ENCODE results near the gene CD200R1. TPM values are rescaled to one million over a fixed set of nuclear protein-coding genes. Genes with fewer than 3 reads are reported as not detected.

The CD200R1 gene
- total and polyA plus RNA-seq, 2 of the 8 experiments (the other 6 are each of a cell fraction or from before 2014, with no cell fraction given), result 0.02 TPM; not detected in 1

- ChIA-PET POLR2A (ENCODE audit: partially characterized antibody) (interaction anchor here (0.6 to 2.4 kb wide), 4 partner anchors 9 to 259 kb away, joined by 3 to 18 read pairs (median 6); partner anchors contain the start of gene GTPBP8), CTCF (ENCODE audit: partially characterized antibody) (interaction anchor here (0.8 to 1.3 kb wide), 2 partner anchors 8 to 266 kb away, joined by 3 read pairs; no protein-coding TSS in a partner anchor)
- H3K79me1 ChIP-seq (ENCODE audit: low read depth, low read length), result no peaks in the 10 kb centered on the region; the same call in 1 of the 2 replicates
- H4K5ac ChIP-seq (ENCODE audit: insufficient read length, low read depth, low read length), result no peak overlapping the region
- H2BK12ac ChIP-seq (ENCODE audit: low read depth, low read length), result no peak overlapping the region
- no peak overlapping the region for H2BK120ac ChIP-seq (replicated peaks; ENCODE audit: low read depth, low read length)
- H3K27ac ChIP-seq (ENCODE audit: low read depth, low read length), result no peak overlapping the region
- no peak overlapping the region for H4K8ac ChIP-seq (ENCODE audit: extremely low read depth, insufficient read depth, low read length)
- DNase-seq (ENCODE audit: low read depth in 1 of 2, low spot score in 2 of 2) (no peak), FAIRE-seq (no peak)
- no peak overlapping the region for H2BK5ac ChIP-seq (ENCODE audit: low read depth, low read length)
- H3K36me3 ChIP-seq (ENCODE audit: control insufficient read depth in 2 of 4, insufficient read depth in 4 of 4, low read length in 3 of 4), result peaks cover 7 to 56% (median 29%) of the 10 kb centered on the region in 4 experiments
- no peaks in the 10 kb centered on the region for H3K27me3 ChIP-seq (replicated peaks in 1 of 4; ENCODE audit: control insufficient read depth in 3 of 4, extremely low read depth in 1 of 4, insufficient read depth in 3 of 4, low read length in 3 of 4)
- 90% methylated on average over 4 of the region's 4 CpGs; no CpG with 5 or more reads in 1 of the 2 experiments for WGBS, 2 experiments (ENCODE audit: extremely low coverage in 1 of 2, insufficient coverage in 1 of 2, insufficient read length in 1 of 2, insufficient replicate concordance in 2 of 2, low coverage in 1 of 2, low lambda C conversion rate in 2 of 2, missing lambda C conversion rate in 1 of 2)
- H3K4me3 ChIP-seq (ENCODE audit: extremely low read depth in 1 of 4, insufficient read depth in 2 of 4, low read depth in 3 of 4, low read length in 4 of 4), result no peak overlapping the region
- no peak overlapping the region for H4K91ac ChIP-seq (replicated peaks; ENCODE audit: insufficient read length, low read length)
- H3K14ac ChIP-seq (ENCODE audit: insufficient read length), result no peak overlapping the region
- H3K23ac ChIP-seq (ENCODE audit: insufficient read length), result no peak overlapping the region
- no peak overlapping the region for H3K4ac ChIP-seq (replicated peaks; ENCODE audit: insufficient read length, low read depth, low read length)
- H3K9me3 ChIP-seq (ENCODE audit: insufficient read depth in 2 of 2, low read depth in 1 of 2, low read length in 1 of 2), result no peaks in the 10 kb centered on the region
- no peaks in the 10 kb centered on the region for H3K23me2 ChIP-seq (ENCODE audit: low read depth, low read length)
- H3K4me2 ChIP-seq (ENCODE audit: insufficient read depth in 1 of 2, low read depth in 2 of 2, low read length in 2 of 2), result no peak overlapping the region
- no peak overlapping the region for H3K56ac ChIP-seq (replicated peaks; ENCODE audit: insufficient read length, low read depth, low read length)
- H3K4me1 ChIP-seq (replicated peaks in 1 of 4; ENCODE audit: control insufficient read depth in 3 of 4, insufficient read depth in 4 of 4, low read length in 3 of 4), result peaks cover 0 to 7% (median 0%) of the 10 kb centered on the region in 4 experiments; a peak in 1 of 7 replicates
- TF ChIP-seq KDM1A (IDR thresholded peaks at IDR 0.05; ENCODE audit: borderline replicate concordance, low read length), result no peak
- TF ChIP-seq POLR2A (IDR thresholded peaks at IDR 0.05; ENCODE audit: control extremely low read depth in 1 of 2, low read depth in 2 of 2, low read length in 2 of 2), result no peak
- TF ChIP-seq GABPA (IDR thresholded peaks at IDR 0.05; ENCODE audit: borderline replicate concordance, insufficient read depth, low read length), result no peak
- TF ChIP-seq HDAC2 (IDR thresholded peaks at IDR 0.05; ENCODE audit: borderline replicate concordance in 1 of 2, low read depth in 2 of 2, low read length in 2 of 2), result no peak
- TF ChIP-seq SP2 (IDR thresholded peaks at IDR 0.05; ENCODE audit: low read length), result no peak
- TF ChIP-seq RBBP5 (IDR thresholded peaks at IDR 0.05; ENCODE audit: borderline replicate concordance, low read depth, low read length), result no peak
- no peak for TF ChIP-seq POLR2AphosphoS5 (IDR thresholded peaks at IDR 0.05; ENCODE audit: low read depth, low read length)
- TF ChIP-seq, protein P1, sequence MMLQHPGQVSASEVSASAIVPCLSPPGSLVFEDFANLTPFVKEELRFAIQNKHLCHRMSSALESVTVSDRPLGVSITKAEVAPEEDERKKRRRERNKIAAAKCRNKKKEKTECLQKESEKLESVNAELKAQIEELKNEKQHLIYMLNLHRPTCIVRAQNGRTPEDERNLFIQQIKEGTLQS (IDR thresholded peaks at IDR 0.05; ENCODE audit: insufficient read depth, low read depth, low read length), result no peak
- TF ChIP-seq CBX8 (IDR thresholded peaks at IDR 0.05; ENCODE audit: borderline replicate concordance, low read depth, low read length), result no peak
- no peak overlapping the region for H2BK20ac ChIP-seq (ENCODE audit: low read length)
- no peaks in the 10 kb centered on the region for H3K79me2 ChIP-seq (ENCODE audit: control insufficient read depth in 1 of 2, insufficient read depth in 2 of 2, low read length in 2 of 2)
- peaks cover 0 to 4% of the 10 kb centered on the region in 2 experiments for H4K20me1 ChIP-seq (replicated peaks in 1 of 2; ENCODE audit: control insufficient read depth in 1 of 2, insufficient read depth in 2 of 2, low read length in 2 of 2)
- no peak overlapping the region for H3K18ac ChIP-seq (ENCODE audit: extremely low read depth, low read length)
- no peak overlapping the region for H2AK5ac ChIP-seq (ENCODE audit: low read depth, low read length)
- H2AFZ ChIP-seq (ENCODE audit: low read length), result no peak overlapping the region
- no peak overlapping the region for H3K9ac ChIP-seq (replicated peaks in 1 of 4; ENCODE audit: extremely low read depth in 1 of 4, low read depth in 3 of 4, low read length in 3 of 4)
- no peak overlapping the region for H2BK15ac ChIP-seq (ENCODE audit: low read length)
Observed at GRCh38 chr3:113000691-113001090, 25.8 kb upstream of the CD200R1 start.
